HG02610 (cell line): ENCODE data around the gene PNRC2.
"Not testable (repeated sequence)": the region's sequence is repeated elsewhere in the genome, so short reads cannot be mapped to it uniquely, and the experiment has no call there.

Experiments used
- ATAC-seq: cut with Tn5 transposase; IDR thresholded peaks from one replicate; pipeline ENCODE4 v1.9.1; 2021; ENCODE audit warnings: mild to moderate bottlenecking, moderate library complexity; ENCODE audit not compliant: unreplicated experiment

Gene PNRC2

DNA sequence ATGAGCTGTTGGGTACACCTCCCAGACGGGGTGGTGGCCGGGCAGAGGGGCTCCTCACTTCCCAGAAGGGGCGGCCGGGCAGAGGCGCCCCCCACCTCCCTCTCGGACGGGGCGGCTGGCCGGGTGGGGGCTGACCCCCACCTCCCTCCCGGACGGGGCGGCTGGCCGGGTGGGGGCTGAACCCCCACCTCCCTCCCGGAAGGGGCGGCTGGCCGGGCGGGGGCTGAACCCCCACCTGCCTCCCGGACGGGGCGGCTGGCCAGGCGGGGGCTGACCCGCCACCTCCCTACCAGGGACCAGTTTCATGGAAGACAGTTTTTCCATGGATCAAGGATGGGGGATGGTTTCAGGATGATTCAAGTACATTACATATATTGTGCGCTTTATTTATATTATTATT lies 27.4 kb downstream of the PNRC2 start:
- ATAC-seq = not testable (repeated sequence)

DNA sequence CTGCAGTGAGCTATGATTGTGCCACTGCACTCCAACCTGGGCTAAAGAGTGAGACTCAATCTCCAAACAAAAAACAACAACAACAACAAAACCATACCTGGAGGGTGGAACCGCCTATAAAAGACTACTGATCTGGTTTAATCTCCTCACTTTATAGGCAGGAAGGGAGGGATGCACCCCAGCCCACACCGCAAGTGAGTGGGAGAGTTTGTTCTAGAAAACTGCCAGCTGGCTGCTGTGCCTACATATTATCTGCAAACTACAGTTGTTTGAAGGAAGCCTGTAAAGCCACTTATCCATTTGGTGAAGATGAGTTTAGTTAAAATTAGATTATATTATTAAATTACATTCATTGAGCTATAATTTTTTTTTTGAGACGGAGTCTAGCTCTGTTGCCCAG lies 29.6 kb downstream of the PNRC2 start:
- ATAC-seq = no peak

DNA sequence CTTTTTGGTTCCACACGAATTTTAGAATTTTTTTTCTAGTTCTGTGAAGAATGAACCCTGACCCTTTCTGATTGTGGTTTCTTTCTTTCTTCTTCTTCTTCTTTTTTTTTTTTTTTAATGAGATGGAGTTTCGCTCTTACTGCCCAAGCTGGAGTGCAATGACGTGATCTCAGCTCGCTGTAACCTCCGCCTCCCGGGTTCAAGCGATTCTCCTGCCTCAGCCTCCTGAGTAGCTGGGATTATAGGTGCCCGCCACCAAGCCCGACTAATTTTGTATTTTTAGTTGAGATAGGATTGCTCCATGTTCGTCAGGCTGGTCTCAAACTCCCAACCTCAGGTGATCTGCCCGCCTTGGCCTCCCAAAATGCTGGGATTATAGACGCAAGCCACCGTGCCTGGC lies 32.4 kb downstream of the PNRC2 start:
- ATAC-seq = not testable (repeated sequence)

DNA sequence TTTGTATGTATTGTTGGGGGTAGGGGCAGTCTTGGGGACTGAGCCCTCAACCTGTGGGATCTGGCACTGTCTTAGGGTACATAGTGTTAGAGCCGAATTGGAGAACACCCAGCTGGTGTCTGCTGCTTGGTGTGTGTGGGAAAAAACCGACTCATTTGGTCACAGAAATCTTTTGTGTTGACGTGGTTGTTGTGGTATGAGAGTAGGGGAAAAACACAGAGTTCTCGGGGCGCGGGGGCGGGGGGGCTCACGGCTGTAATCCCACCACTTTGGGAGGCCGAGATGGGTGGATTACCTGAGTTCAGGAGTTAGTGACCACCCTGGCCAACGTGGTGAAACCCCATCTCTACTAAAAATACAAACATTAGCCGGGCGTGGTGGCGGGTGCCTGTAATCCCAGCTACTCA lies 35.8 kb downstream of the PNRC2 start:
- no peak for ATAC-seq

DNA sequence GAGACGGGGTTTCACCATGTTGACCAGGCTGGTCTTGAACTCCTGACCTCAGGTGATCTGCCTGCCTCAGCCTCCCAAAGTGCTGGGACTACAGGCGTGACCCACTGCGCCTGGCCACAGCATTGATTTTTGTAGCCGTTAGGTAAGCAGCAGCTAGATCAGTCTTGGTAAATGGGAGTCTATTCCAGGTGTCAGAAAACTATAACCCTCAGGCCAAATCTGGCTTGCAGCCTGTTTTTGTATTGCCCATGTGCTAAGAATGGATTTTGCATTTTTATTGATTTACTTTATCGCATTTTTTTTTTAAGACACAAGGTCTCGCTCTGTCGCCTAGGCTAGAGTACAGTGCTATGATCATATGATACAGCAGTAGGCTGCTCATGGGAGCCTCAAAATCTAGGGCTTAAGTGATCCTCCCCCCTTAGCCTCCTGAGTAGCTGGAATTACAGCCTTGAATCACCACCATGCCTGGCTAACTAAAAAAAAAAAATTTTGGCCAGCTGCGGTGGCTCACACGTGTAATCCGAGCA lies 37.1 kb downstream of the PNRC2 start:
- no peak for ATAC-seq

DNA sequence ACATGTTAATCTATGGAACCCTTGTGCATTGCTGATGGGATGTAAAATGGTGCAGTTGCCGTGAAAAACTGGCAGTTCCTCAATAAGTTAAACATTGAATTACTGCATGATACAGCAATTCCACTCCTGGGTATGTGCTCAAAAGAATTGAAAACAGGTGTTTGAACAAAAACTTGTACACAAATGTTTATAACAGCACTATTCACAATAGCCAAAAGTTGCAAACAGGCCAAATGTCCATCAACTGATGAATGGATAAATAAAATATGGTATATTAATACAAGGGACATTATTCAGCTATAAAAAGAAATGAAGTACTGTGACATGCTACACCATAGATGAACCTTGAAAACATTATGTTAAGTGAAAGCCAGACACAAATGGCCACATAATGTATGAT lies 38.2 kb downstream of the PNRC2 start:
- no peak for ATAC-seq

DNA sequence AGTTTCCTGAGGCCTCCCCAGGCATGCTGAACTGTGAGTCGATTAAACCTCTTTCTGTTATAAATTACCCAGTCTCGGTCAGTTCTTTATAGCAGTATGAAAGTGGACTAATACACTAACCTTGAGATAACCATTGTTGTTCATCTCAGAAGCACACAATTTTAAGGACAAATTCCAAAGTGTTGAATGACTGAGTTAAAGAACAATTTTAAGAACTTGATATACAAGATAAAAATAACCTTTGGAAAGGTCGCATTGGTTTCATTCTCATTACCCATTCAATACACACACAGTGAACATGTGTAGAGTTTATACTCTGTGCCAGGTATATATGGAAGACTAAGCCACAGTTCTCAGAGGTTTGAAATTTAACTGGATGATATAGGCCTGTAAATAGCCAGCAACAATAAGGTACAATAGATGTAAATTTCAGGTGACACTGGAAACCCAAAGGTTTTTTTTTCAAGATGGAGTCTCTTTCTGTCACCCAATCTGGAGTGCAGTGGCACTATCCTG lies 39.6 kb downstream of the PNRC2 start:
- ATAC-seq = no peak

DNA sequence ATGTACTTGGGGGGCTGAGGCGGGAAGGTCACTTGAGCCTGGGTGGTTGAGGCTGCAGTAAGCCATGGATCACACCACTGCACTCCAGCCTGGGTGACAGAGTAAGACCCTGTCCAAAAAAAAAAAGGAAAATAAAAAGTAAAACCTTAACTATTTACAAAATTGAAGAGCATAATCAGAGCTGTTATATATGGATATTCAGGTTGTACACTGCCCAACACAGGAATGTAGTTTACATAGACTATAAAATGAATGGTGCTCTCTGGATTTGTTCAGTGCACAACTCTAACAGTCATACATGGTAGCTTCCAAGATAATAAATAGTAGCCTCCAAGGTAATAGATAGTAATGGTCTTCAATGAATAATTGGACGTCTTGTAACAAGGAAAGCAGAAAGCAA lies 43.1 kb downstream of the PNRC2 start:
- ATAC-seq = no peak

DNA sequence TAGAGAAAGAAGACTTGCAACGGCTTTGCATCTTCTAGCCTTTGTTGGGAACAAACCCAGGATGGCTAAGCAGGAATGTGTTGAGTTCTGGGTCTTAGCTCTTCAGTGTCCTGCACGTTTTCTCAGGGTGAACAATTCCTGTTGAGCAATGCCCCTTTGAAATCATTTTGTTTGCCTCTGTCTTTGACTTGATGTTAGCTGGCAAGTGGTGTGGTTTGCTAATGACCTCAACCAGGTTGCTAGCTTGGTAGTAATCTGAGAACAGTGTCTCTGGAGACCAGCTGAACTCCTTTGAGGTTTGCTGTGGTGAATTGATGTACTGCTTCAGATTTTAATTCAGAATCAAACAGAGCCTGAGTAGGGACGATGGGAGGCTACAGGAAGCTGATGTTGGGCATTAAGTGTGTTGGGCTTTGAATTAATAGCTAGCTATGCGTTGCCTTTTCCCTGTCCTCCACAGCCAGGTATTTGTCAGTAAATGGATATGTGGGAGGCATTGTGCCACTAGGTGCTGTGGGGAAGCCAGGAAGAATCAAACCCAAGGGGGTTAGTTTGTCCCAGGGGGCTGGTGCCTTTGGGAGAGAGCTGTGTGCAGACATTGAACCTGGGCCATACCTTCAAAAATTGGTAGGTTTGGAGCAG lies 43.8 kb downstream of the PNRC2 start:
- peak; percentile 63 for ATAC-seq

DNA sequence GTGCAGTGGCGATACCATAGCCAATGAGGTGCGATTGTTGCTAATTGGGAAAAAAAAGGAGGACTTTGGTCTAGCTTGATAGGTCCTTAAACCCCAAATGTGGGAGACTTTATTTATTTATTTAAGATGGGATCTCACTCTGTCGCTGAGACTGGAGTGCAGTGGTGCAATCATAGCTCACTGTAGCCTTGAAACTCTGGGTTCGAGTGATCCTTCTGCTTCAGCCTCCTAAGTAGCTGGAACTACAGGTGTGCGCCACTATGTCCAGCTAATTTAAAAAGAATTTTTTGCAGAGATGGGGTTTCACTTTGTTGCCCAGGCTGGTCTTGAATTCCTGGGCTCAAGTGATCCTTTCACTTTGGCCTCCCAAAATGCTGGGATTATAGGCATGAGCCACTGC lies 44.5 kb downstream of the PNRC2 start:
- ATAC-seq = no peak

DNA sequence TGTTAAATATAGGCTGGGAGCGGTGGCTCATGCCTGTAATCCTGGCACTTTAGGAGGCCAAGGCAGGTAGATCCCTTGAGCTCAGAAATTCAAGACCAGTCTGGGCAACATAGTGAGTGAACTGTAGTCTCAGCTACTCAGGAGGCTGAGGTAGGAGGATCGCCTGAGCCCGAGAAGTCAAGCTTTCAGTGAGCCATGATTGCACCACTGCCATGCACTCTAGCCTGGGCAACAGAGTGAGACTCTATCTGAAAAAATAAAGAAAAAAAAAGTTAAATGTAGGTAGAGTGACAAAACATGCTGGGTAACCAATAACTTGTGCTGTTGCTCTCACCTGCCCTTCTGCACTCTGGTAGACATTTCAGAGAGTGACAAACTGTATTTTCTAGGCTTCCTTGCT lies 45.5 kb downstream of the PNRC2 start:
- no peak for ATAC-seq

DNA sequence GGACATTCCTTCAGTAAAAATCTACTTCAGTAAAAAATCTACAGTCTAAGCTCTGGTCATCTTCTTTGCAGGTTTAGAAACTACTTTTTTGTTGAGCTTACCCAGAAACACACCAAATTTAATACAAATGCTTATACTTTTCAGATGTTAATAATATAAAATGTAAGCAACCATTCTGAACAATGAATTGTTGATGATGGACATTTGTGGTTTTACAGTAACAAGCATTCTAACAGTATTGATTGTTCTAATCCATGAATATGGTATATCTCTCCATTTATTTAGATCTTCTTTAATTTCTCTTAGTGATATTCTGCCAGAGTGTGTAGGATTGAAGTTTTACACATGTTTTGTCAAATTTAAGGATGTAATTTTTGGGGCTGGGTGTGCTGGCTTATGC lies 47.5 kb downstream of the PNRC2 start:
- no peak for ATAC-seq

DNA sequence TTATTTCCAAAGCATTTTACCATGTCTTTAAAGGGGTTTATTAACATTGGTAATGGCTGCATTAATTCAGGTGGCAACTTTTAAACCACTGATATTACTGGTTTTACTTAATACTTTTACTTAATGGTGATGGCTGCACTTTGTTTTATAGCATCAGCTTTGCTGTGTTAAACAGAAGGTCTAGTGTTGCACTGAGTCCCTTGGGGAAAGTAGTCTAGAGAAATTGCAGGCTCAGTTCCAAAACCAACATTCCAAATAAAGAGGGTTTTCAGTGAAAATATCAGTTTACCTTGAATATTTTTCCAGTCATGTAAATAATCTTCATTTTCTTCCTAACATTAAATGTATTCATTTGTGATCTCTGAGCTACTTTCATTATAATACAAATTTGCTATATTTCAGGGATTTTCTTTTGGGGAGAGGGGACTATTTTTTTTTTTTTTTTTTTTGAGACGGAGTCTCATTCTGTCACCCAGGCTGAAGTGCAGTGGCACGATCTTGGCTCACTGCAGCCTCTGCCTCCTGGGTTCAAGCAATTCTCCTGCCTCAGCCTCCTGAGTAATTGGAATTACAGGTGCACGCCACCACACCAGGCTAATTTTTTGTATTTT lies 49.1 kb downstream of the PNRC2 start:
- not testable (repeated sequence) for ATAC-seq

DNA sequence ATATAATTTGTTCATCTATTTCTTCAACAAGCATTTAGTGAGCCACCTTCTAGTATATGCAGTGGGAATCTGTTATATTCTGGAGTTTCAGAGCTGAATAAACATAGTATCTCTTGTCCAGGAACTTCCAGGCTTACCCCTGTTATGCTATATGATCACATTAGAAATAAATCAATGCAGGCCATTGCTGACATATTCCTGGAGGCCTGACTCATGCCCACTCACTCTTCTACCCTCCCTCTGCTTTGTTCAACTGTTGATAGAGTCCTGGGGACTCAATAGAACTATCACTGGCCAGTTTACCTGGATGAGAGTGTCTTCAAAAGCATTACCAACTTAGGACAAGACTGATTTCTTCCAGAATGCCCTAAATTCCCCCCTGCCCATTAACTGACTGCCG lies 49.8 kb downstream of the PNRC2 start:
- no peak for ATAC-seq

DNA sequence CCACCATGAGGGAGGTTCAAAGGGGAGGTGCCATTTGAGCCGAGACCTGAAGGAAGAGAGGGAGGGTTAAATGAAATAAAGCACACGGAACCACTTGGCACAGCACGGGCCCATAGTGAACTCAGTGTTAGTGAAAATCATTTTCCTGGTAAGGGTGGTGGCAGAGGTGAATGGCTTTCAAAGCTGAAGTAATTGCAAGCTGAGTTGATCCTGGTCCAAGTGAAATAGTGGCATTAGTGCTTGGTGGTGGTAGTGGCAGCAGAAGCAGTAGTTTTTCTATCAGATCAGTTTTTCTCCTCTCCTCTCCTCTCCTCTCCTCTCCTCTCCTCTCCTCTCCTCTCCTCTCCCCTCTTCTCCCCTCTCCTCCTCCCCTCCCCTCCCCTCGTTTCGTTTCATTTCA lies 51.0 kb downstream of the PNRC2 start:
- no peak for ATAC-seq

DNA sequence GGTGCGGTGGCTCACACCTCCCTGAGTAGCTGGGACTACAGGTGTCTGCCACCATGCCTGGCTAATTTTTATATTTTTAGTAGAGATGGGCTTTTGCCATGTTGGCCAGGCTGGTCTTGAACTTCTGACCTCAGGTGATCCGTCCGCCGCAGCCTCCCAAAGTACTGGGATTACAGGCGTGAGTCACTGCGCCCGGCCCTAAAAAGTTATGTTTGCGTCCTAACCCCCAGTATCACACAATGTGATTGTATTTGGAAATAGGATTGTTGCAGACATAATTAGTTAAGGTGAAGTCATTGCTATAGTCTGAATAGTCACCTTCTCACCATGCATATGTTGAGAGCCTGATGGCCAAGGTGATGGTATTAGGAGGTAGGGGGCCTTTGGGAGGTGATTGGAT lies 53.2 kb downstream of the PNRC2 start:
- ATAC-seq = not testable (repeated sequence)
